Measurements from ENCODE around the gene SULT1A2.

Gene SULT1A2

DNA sequence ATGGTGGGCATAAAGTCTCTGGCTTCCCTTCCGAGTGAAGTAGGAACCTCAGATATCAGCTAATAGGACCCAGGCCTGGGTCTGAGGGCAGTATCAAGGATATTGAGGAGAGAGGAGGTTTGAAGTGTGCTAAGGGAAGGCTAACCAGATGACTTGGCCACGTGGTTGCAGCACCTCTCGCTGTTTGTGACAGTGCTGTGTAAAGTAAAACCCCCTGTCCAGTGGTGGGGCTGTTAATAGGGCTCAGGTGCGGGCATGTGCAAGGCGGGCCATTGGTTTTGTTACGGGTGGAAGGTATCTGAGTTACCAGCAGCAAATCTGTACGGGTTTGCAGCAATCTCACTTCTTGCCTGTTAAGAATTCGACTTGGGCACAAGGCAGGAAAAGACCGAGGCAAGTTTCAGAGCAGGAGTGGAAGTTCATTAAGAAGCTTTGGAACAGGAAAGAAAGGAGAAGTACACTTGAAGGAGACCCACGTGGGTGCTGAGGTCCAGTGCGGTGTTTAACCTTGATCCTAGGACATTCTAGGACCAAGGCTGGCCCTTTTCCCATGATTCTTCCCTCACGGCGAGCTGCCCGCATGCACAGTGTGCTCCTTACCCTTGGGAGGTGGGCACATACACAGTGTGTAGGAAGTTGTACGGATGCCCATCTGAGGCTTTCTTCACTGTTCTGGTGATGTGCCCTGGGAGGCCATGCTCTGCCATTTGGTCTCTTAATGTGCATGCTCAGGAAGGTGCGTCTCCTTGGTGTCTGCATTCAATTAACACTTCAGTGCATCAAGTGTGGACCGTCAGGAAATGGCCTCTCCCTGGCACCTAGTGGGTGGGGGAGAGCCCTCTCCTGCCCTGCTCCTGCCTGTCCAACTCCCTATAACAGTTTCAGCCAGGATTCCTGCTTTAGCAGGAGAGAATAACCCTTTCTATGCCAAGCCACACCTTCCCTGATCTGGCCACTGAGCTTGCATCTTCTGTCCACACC lies 22.8 kb downstream of the SULT1A2 start:
- Histone ChIP-seq H3K9me3 (ENCODE audit: control insufficient read depth, insufficient read depth, low read length) (no peaks in the 10 kb centered on the region), H3K9me2 (replicated peaks; ENCODE audit: control insufficient read depth, low read length) (no peaks in the 10 kb centered on the region), H4K20me1 (ENCODE audit: control insufficient read depth, insufficient read depth, low read depth, low read length) (no peaks in the 10 kb centered on the region), H3K27me3 (ENCODE audit: control insufficient read depth, low read length) (no peaks in the 10 kb centered on the region), H3K4me3 (ENCODE audit: low read length) (no peak overlapping the region), H3K36me3 (ENCODE audit: control insufficient read depth, low read length) (no peaks in the 10 kb centered on the region), H3K79me2 (ENCODE audit: control insufficient read depth, low read length) (peaks cover 50% of the 10 kb centered on the region), H3F3A (ENCODE audit: control insufficient read depth, insufficient read depth) (no peaks in the 10 kb centered on the region), H3K4me1 (ENCODE audit: control insufficient read depth, low read length) (no peaks in the 10 kb centered on the region), H3K4me2 (ENCODE audit: low read length) (no peak overlapping the region), H3K27ac (ENCODE audit: low read depth, low read length) (no peak overlapping the region)
- TF ChIP-seq, protein P1, sequence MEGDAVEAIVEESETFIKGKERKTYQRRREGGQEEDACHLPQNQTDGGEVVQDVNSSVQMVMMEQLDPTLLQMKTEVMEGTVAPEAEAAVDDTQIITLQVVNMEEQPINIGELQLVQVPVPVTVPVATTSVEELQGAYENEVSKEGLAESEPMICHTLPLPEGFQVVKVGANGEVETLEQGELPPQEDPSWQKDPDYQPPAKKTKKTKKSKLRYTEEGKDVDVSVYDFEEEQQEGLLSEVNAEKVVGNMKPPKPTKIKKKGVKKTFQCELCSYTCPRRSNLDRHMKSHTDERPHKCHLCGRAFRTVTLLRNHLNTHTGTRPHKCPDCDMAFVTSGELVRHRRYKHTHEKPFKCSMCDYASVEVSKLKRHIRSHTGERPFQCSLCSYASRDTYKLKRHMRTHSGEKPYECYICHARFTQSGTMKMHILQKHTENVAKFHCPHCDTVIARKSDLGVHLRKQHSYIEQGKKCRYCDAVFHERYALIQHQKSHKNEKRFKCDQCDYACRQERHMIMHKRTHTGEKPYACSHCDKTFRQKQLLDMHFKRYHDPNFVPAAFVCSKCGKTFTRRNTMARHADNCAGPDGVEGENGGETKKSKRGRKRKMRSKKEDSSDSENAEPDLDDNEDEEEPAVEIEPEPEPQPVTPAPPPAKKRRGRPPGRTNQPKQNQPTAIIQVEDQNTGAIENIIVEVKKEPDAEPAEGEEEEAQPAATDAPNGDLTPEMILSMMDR (IDR thresholded peaks at IDR 0.05; ENCODE audit: low read depth, low read length, poor library complexity, severe bottlenecking), result no peak
- TF ChIP-seq EZH2phosphoT487 (IDR thresholded peaks at IDR 0.05; ENCODE audit: borderline replicate concordance, low read length), result no peak

DNA sequence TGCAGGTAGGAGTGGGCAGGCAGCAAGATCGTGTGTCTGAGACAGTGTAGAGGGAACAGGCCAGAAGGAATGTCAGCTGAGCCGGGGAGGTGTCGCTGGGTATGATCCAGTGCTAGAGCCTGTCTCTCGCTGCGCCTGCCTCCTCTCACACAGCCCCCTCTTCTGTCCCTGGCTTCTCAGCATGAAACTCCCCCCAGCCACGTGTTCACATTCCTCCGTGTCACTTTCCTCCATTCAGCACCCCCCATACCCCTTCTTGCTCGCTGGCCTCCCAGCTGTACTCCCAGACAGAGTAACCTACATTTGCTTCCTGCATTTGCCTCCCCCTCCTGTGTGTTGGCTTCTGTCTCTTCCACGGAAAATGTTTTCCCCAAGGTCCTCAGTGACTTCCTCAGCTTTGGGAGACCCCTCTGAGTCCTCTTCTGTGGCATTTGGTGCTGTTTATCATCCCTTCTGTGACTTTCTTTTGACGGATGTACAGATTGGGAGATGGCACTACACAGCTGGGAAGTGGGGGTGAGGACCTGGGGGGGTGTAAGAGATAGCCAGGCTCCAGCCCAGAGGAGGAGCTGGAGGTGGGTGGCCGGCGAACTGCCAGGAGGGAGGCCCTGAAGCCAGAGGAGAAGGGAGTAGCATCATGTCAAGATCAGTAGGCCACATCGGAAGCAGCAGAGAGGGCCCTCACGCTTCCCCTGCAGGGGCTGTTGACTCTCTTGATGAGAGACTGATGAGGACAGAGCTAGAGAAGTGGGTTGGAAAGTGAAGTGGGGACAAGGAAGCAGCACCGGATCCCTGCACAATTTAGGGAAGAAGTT lies 23.9 kb downstream of the SULT1A2 start:
- no peak overlapping the region for H3K27ac ChIP-seq (ENCODE audit: low read depth, low read length)

GRCh38 chr16:28569968-28570752 lies 26.7 kb downstream of the SULT1A2 start:
- Histone ChIP-seq H3K27ac (ENCODE audit: low read depth, low read length) (no peak overlapping the region), H3K4me3 (ENCODE audit: low read length) (no peak overlapping the region), H3K9me3 (ENCODE audit: control insufficient read depth, insufficient read depth, low read length) (peaks cover 7% of the 10 kb centered on the region; the same call in 1 of the 2 replicates), H3K36me3 (ENCODE audit: control insufficient read depth, low read length) (peaks cover 14% of the 10 kb centered on the region), H3K4me2 (ENCODE audit: low read length) (no peak overlapping the region), H3F3A (ENCODE audit: control insufficient read depth, insufficient read depth) (no peaks in the 10 kb centered on the region), H3K79me2 (ENCODE audit: control insufficient read depth, low read length) (peaks cover 59% of the 10 kb centered on the region), H4K20me1 (ENCODE audit: control insufficient read depth, insufficient read depth, low read depth, low read length) (no peaks in the 10 kb centered on the region), H3K9me2 (replicated peaks; ENCODE audit: control insufficient read depth, low read length) (no peaks in the 10 kb centered on the region), H3K27me3 (ENCODE audit: control insufficient read depth, low read length) (no peaks in the 10 kb centered on the region), H3K4me1 (ENCODE audit: control insufficient read depth, low read length) (no peaks in the 10 kb centered on the region)
- TF ChIP-seq, protein P1 (IDR thresholded peaks at IDR 0.05; ENCODE audit: low read depth, low read length, poor library complexity, severe bottlenecking), result no peak
- TF ChIP-seq EZH2phosphoT487 (IDR thresholded peaks at IDR 0.05; ENCODE audit: borderline replicate concordance, low read length), result no peak

More for the DNA sequence above, 23.9 kb downstream of the SULT1A2 start:
- Histone ChIP-seq H4K20me1 (ENCODE audit: control insufficient read depth, insufficient read depth, low read depth, low read length) (no peaks in the 10 kb centered on the region), H3K36me3 (ENCODE audit: control insufficient read depth, low read length) (no peaks in the 10 kb centered on the region), H3K4me3 (ENCODE audit: low read length) (no peak overlapping the region), H3K27me3 (ENCODE audit: control insufficient read depth, low read length) (no peaks in the 10 kb centered on the region), H3K4me1 (ENCODE audit: control insufficient read depth, low read length) (no peaks in the 10 kb centered on the region), H3K79me2 (ENCODE audit: control insufficient read depth, low read length) (peaks cover 54% of the 10 kb centered on the region), H3K9me2 (replicated peaks; ENCODE audit: control insufficient read depth, low read length) (no peaks in the 10 kb centered on the region), H3K4me2 (ENCODE audit: low read length) (no peak overlapping the region), H3F3A (ENCODE audit: control insufficient read depth, insufficient read depth) (no peaks in the 10 kb centered on the region), H3K9me3 (ENCODE audit: control insufficient read depth, insufficient read depth, low read length) (no peaks in the 10 kb centered on the region)
- TF ChIP-seq, protein P1 (IDR thresholded peaks at IDR 0.05; ENCODE audit: low read depth, low read length, poor library complexity, severe bottlenecking), result no peak
- no peak for TF ChIP-seq EZH2phosphoT487 (IDR thresholded peaks at IDR 0.05; ENCODE audit: borderline replicate concordance, low read length)
